Adrenal gland (tissue), 5 donors: ENCODE measurements around the gene KRT8.

ENCODE experiments used
- POLR2A ChIP-seq, 2 donors: fragments of 450-650 bp; IDR thresholded peaks; one replicate each; pipeline ENCODE4 v1.6.1; 2017; ENCODE audit warnings: antibody characterized with exemption in 2 of 2, mild to moderate bottlenecking in 2 of 2, moderate library complexity in 1 of 2
- TF ChIP-seq, protein P1 (sequence below), 6 experiments: fragments of 450-650 bp in 4 of 6; fragments of 200-600 bp in 2 of 6; sonication (generic) in 1 of 6; IDR thresholded peaks; 1 replicate in 5 of 6; 2 replicates in 1 of 6; pipeline versions ENCODE4 v1.5.1 to v1.8.0; 2016 to 2021; ENCODE audit warnings: antibody characterized with exemption in 6 of 6, mild to moderate bottlenecking in 2 of 6, moderate library complexity in 1 of 6
- donor health status: DM: no; HTN: no; CAD: no.

DNA sequence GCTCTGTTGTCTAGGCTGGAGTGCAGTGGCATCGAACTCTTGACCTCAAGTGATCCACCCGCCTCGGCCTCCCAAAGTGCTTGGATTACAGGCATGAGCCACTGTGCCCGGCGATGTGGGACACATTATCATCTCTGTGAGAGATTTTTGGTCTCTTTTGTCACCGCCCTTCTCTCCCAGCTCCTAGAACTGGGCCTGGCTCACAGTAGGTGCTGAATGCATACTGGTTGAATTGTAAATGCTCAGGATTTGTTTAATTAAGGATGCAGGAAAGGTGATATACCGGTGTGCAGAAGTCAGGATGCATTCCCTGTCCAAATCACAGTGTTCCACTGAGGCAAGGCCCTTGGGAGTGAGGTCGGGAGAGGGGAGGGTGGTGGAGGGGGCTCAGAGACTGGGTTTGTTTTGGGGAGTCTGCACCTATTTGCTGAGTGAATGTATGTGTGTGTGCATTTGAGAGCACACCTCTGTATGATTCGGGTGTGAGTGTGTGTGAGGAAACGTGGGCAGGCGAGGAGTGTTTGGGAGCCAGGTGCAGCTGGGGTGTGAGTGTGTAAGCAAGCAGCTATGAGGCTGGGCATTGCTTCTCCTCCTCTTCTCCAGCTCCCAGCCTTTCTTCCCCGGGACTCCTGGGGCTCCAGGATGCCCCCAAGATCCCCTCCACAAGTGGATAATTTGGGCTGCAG lies 43.0 kb upstream of the KRT8 start:
- TF ChIP-seq, protein P1, sequence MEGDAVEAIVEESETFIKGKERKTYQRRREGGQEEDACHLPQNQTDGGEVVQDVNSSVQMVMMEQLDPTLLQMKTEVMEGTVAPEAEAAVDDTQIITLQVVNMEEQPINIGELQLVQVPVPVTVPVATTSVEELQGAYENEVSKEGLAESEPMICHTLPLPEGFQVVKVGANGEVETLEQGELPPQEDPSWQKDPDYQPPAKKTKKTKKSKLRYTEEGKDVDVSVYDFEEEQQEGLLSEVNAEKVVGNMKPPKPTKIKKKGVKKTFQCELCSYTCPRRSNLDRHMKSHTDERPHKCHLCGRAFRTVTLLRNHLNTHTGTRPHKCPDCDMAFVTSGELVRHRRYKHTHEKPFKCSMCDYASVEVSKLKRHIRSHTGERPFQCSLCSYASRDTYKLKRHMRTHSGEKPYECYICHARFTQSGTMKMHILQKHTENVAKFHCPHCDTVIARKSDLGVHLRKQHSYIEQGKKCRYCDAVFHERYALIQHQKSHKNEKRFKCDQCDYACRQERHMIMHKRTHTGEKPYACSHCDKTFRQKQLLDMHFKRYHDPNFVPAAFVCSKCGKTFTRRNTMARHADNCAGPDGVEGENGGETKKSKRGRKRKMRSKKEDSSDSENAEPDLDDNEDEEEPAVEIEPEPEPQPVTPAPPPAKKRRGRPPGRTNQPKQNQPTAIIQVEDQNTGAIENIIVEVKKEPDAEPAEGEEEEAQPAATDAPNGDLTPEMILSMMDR (IDR thresholded peaks at IDR 0.05): no peak
- TF ChIP-seq POLR2A (IDR thresholded peaks at IDR 0.05): no peak
